K562 (cell line): ENCODE results near the gene RAB2B. TPM values are rescaled to one million over a fixed set of nuclear protein-coding genes. Genes with fewer than 3 reads are reported as not detected.

Experiments
- ATAC-seq: fragments of 200-7000 bp; cut with Tn5 transposase; 3 replicates; pipeline ENCODE4 v1.9.1; 2020; ENCODE audit warnings: moderate library complexity
- BruUV-seq: library from RNA; stranded (reverse); fragments of 400-500 nt; replicated peaks from 2 replicates; lab custom pipeline; 2021; lab: Mats Ljungman, UMichigan
- CTCF ChIA-PET: fragments of 300-600 bp; formaldehyde crosslinking; extraction: SDS; loops from one replicate; lab custom pipeline; 2021; ENCODE audit warnings: low intra/inter-chr PET ratio; lab: Yijun Ruan, JAX
- POLR2A ChIA-PET: fragments of 300-600, 350-650 bp; sonication (Branson Sonifier 250); formaldehyde crosslinking; extraction: SDS; loops from one replicate; lab custom pipeline; 2021; ENCODE audit warnings: antibody characterized with exemption, inconsistent platforms; lab: Yijun Ruan, JAX
- DNase-seq, 4 experiments: peaks; one replicate each; pipeline versions ENCODE4 v3.0.0 to v3.0.0-alpha.2; 2011 to 2018; ENCODE audit warnings: low spot score in 3 of 4, mixed read lengths in 3 of 4; ENCODE audit errors: extremely low read depth in 1 of 4
- FAIRE-seq: peaks from 2 replicates; lab custom pipeline; 2011; peaks lifted over from hg19 to GRCh38; lab: Jason Lieb, UNC
- H2AFZ ChIP-seq: 2 replicates; pipeline ENCODE4 v1.6.0; 2011; ENCODE audit warnings: low read depth, low read length, control low read depth, inconsistent platforms
- H3K27ac ChIP-seq: fragments of 200-600 bp; 3 replicates; pipeline ENCODE4 v1.8.0; 2011; ENCODE audit warnings: low read depth, mild to moderate bottlenecking, control low read depth, inconsistent platforms, low read length, moderate library complexity, mixed read lengths; ENCODE audit errors: extremely low read depth
- H3K27me3 ChIP-seq, 2 experiments: fragments of 300-600 bp in 1 of 2; 2 replicates in 1 of 2; 3 replicates in 1 of 2; pipeline versions ENCODE4 v1.6.0 to v1.8.0; 2011; ENCODE audit warnings: inconsistent platforms in 2 of 2, low read length in 2 of 2, mild to moderate bottlenecking in 1 of 2, mixed read lengths in 1 of 2, moderate library complexity in 1 of 2; ENCODE audit not compliant: control insufficient read depth in 2 of 2, insufficient read depth in 2 of 2
- H3K36me3 ChIP-seq: fragments of 300-600 bp; 3 replicates; pipeline ENCODE4 v1.8.0; 2011; ENCODE audit warnings: mild to moderate bottlenecking, low read length, inconsistent platforms; ENCODE audit not compliant: control insufficient read depth, insufficient read depth
- H3K4me1 ChIP-seq, 2 experiments: fragments of 200-600 bp in 1 of 2; replicated peaks in 1 of 2; 2 replicates in 1 of 2; 3 replicates in 1 of 2; pipeline versions ENCODE4 v1.5.1 to v1.8.0; 2011; ENCODE audit warnings: inconsistent platforms in 2 of 2, low read length in 2 of 2, mild to moderate bottlenecking in 1 of 2, mixed read lengths in 1 of 2, moderate library complexity in 1 of 2; ENCODE audit not compliant: control insufficient read depth in 2 of 2, insufficient read depth in 2 of 2
- H3K4me2 ChIP-seq: 2 replicates; pipeline ENCODE4 v1.6.1; 2011; ENCODE audit warnings: low read length, control low read depth, inconsistent platforms, mixed read lengths; ENCODE audit not compliant: insufficient read depth
- H3K4me3 ChIP-seq: fragments of 200-600 bp; sonication (generic), shearing (Covaris generic); 2 replicates; pipeline ENCODE4 v1.5.1; 2016; ENCODE audit warnings: control low read depth, inconsistent platforms
- H3K79me2 ChIP-seq: fragments of 200-600 bp; 3 replicates; pipeline ENCODE4 v1.8.0; 2011; ENCODE audit warnings: low read length, inconsistent platforms; ENCODE audit not compliant: control insufficient read depth, insufficient read depth
- H3K9ac ChIP-seq, 2 experiments: 2 replicates each; pipeline versions ENCODE4 v1.6.0 to v1.6.1; 2011; ENCODE audit warnings: low read depth in 2 of 2, low read length in 2 of 2, control low read depth in 1 of 2, inconsistent platforms in 1 of 2, mild to moderate bottlenecking in 1 of 2, mixed read lengths in 1 of 2; ENCODE audit not compliant: insufficient read depth in 1 of 2
- H3K9me1 ChIP-seq: one replicate; pipeline ENCODE4 v1.6.0; 2011; ENCODE audit warnings: inconsistent platforms, mild to moderate bottlenecking, low read length, moderate library complexity; ENCODE audit not compliant: control insufficient read depth, insufficient read depth
- H3K9me3 ChIP-seq: replicated peaks from 2 replicates; pipeline ENCODE4 v1.5.1; 2011; ENCODE audit warnings: low read depth, low read length, inconsistent platforms; ENCODE audit not compliant: control insufficient read depth, insufficient read depth
- H4K20me1 ChIP-seq: replicated peaks from 2 replicates; pipeline ENCODE4 v1.6.1; 2011; ENCODE audit warnings: low read length, inconsistent platforms, mixed read lengths; ENCODE audit not compliant: control insufficient read depth, insufficient read depth
- BCL6 ChIP-seq: fragments of 250-450 bp; sonication (Bioruptor Pico); IDR thresholded peaks from 2 replicates; pipeline ENCODE4 v1.4.0; 2020
- FOXA3 ChIP-seq, 2 experiments: fragments of 450-650 bp in 1 of 2; sonication (generic) in 1 of 2; formaldehyde crosslinking; IDR thresholded peaks in 1 of 2; conservative IDR thresholded peaks in 1 of 2; 2 replicates each; pipeline versions ENCODE4 v1.4.0 to v1.8.0; 2020 to 2022; ENCODE audit warnings: mild to moderate bottlenecking in 2 of 2, missing genetic modification reagents in 1 of 2
- HDAC3 ChIP-seq: fragments of 450-650 bp; IDR thresholded peaks from 2 replicates; pipeline ENCODE4 v1.6.1; 2018; ENCODE audit warnings: borderline replicate concordance, mild to moderate bottlenecking, moderate library complexity; ENCODE audit not compliant: partially characterized antibody
- MBD2 ChIP-seq: sonication (generic); IDR thresholded peaks from 2 replicates; pipeline ENCODE4 v1.6.1; 2016; ENCODE audit warnings: low read depth, borderline replicate concordance
- PCBP2 ChIP-seq: fragments of 200-400 bp; formaldehyde crosslinking; IDR thresholded peaks from 2 replicates; pipeline ENCODE4 v1.6.1; 2018; ENCODE audit warnings: low read length, low read depth, mild to moderate bottlenecking, moderate library complexity; ENCODE audit not compliant: poor library complexity, severe bottlenecking
- SAP30 ChIP-seq: fragments of 200-600 bp; sonication (generic); IDR thresholded peaks from 2 replicates; pipeline ENCODE4 v1.6.1; 2012; ENCODE audit warnings: borderline replicate concordance, low read depth, mild to moderate bottlenecking, moderate library complexity, low read length, control low read depth, inconsistent platforms; ENCODE audit not compliant: insufficient read depth, poor library complexity, severe bottlenecking
- SMARCC2 ChIP-seq: fragments of 450-650 bp; IDR thresholded peaks from 2 replicates; pipeline ENCODE4 v1.6.1; 2017; ENCODE audit warnings: antibody characterized with exemption, moderate library complexity, mild to moderate bottlenecking, low read depth
- SNIP1 ChIP-seq: fragments of 450-650 bp; IDR thresholded peaks from 2 replicates; pipeline ENCODE4 v1.7.1; 2017; ENCODE audit warnings: low read depth, mild to moderate bottlenecking
- SOX6 ChIP-seq: fragments of 450-650 bp; IDR thresholded peaks from 2 replicates; pipeline ENCODE4 v1.6.1; 2014; ENCODE audit warnings: mild to moderate bottlenecking
- TCF7L2 ChIP-seq: fragments of 150-350 bp; IDR thresholded peaks from 2 replicates; pipeline ENCODE4 v1.6.1; 2016; ENCODE audit warnings: low read depth, mild to moderate bottlenecking, low read length, moderate library complexity
- WGBS: fragments of 100-300 bp; shearing (Covaris generic); methylation state at CpG from one replicate; pipeline ENCODE4 v1.1.6; 2016; ENCODE audit warnings: low coverage, mixed read lengths; ENCODE audit not compliant: insufficient coverage; ENCODE audit errors: missing lambda C conversion rate; 5-methylcytosine and 5-hydroxymethylcytosine counted together
- in situ Hi-C: fragments of 300-500 bp; cut with MboI; formaldehyde crosslinking; loops from 4 replicates; pipeline ENCODE4 v1.15.0; 2018; ENCODE audit warnings: inconsistent platforms, mixed read lengths
- intact Hi-C: fragments of 100-400 bp; cut with micrococcal nuclease; formaldehyde crosslinking; loops from 2 replicates; pipeline ENCODE4 v1.14.2; 2022
- polyA plus RNA-seq, 8 experiments: library from polyadenylated mRNA; depleted of rRNA in 4 of 8; stranded (reverse) in 5 of 8; unstranded in 3 of 8; fragments of >200 nt; fragmentation: Nextera tagmentation in 2 of 8; fragmentation: Illumina TruSeq in 1 of 8; extraction: Ambion mirVana in 2 of 8; extraction: Trizol in 1 of 8; gene quantifications; 2 replicates each; pipeline versions ENCODE4 v1.2.1 to v1.2.3, GENCODE V29; 2011 to 2014; ENCODE audit warnings: inconsistent platforms in 1 of 8, missing spikeins in 1 of 8
- total RNA-seq, 7 experiments: library from RNA; depleted of rRNA in 6 of 7; stranded (reverse); fragments of >200 nt in 6 of 7; fragmentation: Illumina TruSeq in 2 of 7; extraction: Trizol in 2 of 7; gene quantifications; 2 replicates each; pipeline versions ENCODE4 v1.2.1 to v1.2.3, GENCODE V29; 2011 to 2021; ENCODE audit warnings: low replicate concordance in 1 of 7
- TF ChIP-seq, protein P1 (sequence below): fragments of 450-650 bp; formaldehyde crosslinking; IDR thresholded peaks from 2 replicates; pipeline ENCODE4 v1.4.0; 2022; ENCODE audit warnings: missing genetic modification characterization
- TF ChIP-seq, protein P2 (sequence below): conservative IDR thresholded peaks from 2 replicates; pipeline ENCODE4 v1.6.1; 2011; ENCODE audit warnings: low read depth, mild to moderate bottlenecking, low read length; ENCODE audit not compliant: control insufficient read depth
- TF ChIP-seq, protein P3 (sequence below): sonication (generic); formaldehyde crosslinking; IDR thresholded peaks from 2 replicates; pipeline ENCODE4 v1.8.0; 2022; ENCODE audit warnings: missing genetic modification reagents, mild to moderate bottlenecking, moderate library complexity, borderline replicate concordance

Gene RAB2B
- total and polyA plus RNA-seq, 9 of the 15 experiments (the other 6 are each of a cell fraction or from before 2014, with no cell fraction given): 4.6 to 19.8 (median 9.8) TPM

DNA sequence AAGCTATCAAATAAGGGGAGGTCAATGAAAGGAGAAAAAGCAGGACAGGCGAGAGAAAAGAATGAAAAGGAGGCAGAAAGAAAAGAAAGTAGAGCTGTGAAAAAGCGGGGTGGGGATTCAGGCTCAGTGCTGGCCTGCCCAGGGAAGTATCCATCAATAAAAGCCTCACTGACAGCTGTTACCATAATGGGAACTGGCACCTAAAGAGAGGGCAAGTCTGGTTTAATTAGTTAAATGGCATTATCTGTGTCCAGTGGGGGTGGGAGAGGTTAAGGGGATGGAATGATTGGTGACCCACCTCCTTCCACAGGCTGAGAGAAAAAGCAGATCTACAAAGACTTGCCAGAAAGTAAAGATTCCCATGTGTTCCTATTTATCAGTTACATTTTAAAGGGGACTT lies 42.0 kb upstream of the RAB2B start:
- Histone ChIP-seq H3K4me3 (no peak overlapping the region), H3K9ac (no peak overlapping the region), H3K4me2 (no peak overlapping the region), H3K27me3 (no peaks in the 10 kb centered on the region), H3K9me3 (no peaks in the 10 kb centered on the region), H3K9me1 (no peaks in the 10 kb centered on the region), H3K36me3 (peaks cover 11% of the 10 kb centered on the region; the same call in 1 of the 3 replicates), H3K79me2 (no peaks in the 10 kb centered on the region), H2AFZ (no peak overlapping the region), H4K20me1 (no peaks in the 10 kb centered on the region), H3K4me1 (peaks cover 5 to 10% of the 10 kb centered on the region in 2 experiments; a peak in 2 of 5 replicates), H3K27ac (no peak overlapping the region)
- 100% methylated on average over 1 of the region's 2 CpGs for WGBS
- ATAC-seq: no peak
- intact Hi-C loops (no loop called here), in situ Hi-C loops (no loop called here)
- no peak for FAIRE-seq
- DNase-seq: no peak
- POLR2A ChIA-PET: interaction anchor here (1.2 to 1.6 kb wide), 4 partner anchors 8 to 11 kb away, joined by 3 to 5 read pairs (median 4); partner anchors contain the start of gene METTL3
- CTCF ChIA-PET: no interaction called here
- BruUV-seq: no TSS peak
- TF ChIP-seq, protein P1, sequence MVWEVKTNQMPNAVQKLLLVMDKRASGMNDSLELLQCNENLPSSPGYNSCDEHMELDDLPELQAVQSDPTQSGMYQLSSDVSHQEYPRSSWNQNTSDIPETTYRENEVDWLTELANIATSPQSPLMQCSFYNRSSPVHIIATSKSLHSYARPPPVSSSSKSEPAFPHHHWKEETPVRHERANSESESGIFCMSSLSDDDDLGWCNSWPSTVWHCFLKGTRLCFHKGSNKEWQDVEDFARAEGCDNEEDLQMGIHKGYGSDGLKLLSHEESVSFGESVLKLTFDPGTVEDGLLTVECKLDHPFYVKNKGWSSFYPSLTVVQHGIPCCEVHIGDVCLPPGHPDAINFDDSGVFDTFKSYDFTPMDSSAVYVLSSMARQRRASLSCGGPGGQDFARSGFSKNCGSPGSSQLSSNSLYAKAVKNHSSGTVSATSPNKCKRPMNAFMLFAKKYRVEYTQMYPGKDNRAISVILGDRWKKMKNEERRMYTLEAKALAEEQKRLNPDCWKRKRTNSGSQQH (CRISPR knock-in tag): no peak
- TF ChIP-seq, protein P2, sequence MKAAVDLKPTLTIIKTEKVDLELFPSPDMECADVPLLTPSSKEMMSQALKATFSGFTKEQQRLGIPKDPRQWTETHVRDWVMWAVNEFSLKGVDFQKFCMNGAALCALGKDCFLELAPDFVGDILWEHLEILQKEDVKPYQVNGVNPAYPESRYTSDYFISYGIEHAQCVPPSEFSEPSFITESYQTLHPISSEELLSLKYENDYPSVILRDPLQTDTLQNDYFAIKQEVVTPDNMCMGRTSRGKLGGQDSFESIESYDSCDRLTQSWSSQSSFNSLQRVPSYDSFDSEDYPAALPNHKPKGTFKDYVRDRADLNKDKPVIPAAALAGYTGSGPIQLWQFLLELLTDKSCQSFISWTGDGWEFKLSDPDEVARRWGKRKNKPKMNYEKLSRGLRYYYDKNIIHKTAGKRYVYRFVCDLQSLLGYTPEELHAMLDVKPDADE: no peak
- TF ChIP-seq, protein P3, sequence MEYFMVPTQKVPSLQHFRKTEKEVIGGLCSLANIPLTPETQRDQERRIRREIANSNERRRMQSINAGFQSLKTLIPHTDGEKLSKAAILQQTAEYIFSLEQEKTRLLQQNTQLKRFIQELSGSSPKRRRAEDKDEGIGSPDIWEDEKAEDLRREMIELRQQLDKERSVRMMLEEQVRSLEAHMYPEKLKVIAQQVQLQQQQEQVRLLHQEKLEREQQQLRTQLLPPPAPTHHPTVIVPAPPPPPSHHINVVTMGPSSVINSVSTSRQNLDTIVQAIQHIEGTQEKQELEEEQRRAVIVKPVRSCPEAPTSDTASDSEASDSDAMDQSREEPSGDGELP: no peak
- TF ChIP-seq BCL6 (CRISPR knock-in tag) (no peak), SMARCC2 (no peak), HDAC3 (no peak), MBD2 (no peak), FOXA3 (CRISPR knock-in tag; conservative IDR thresholded peaks at IDR 0.05 in 1 of 2, IDR thresholded peaks at IDR 0.05 in 1 of 2) (no peak), PCBP2 (no peak), SAP30 (no peak), SOX6 (no peak), TCF7L2 (no peak), SNIP1 (no peak)
